Activated CD4-positive, alpha-beta T cell treated with anti-CD3 and anti-CD28 coated beads for 24 hours (primary cell): ENCODE results near the gene GPR35.
"Not testable (repeated sequence)": the region's sequence is repeated elsewhere in the genome, so short reads cannot be mapped to it uniquely, and the experiment has no call there.

Experiments used
- DNase-seq, 2 donors: peaks; one replicate each; pipeline ENCODE4 v3.0.0-alpha.2; 2020; ENCODE audit warnings: low read depth in 2 of 2

Gene GPR35

DNA sequence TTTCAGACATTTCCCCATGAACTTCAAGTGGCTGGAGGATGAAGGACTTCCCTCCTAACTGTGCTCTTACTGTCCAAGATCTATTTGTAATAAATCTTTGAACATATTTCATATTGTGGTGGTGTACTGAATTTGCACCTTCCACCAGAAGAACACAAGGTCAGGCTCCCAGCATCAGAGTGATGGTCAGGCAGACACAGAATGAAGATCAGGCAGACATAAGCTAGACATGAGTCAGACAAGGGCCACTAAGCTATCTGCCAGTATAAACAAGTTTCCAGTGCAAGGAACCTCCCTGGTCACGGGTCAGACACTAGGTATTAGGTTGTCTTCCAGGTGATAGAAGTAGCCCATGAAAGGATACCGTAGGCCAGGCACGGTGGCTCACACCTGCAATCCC, 37.4 kb downstream of the GPR35 start:
- DNase-seq = no peak

DNA sequence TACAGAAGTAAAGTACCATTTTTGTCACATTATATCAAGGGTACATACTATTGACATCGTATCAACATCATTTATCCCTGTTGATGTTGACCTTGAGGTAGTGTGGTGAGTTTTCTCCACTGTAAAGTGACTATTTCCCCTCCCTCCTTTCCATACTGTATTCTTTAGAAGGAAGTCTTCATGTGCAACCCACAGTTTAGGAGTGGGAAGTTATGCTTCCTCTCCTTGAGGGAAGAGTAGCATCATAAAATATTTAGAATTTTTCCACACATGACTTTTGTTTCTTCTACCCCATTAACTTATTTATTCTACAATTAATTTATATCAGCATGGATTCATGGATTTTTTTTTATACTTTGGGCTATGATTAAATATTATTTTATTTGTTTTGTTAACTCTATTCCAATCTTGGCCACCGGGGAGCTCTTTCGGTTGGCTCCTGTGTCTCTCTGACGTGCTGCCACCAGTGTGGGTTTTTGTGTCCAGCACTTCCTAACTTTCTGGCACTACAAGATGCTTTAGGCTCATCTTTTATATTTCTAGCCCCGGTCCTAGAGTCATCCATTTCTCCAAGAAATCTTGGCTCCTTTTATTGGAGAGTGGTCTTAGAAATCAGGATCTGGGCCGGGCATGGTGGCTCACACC, 38.4 kb downstream of the GPR35 start:
- no peak for DNase-seq

DNA sequence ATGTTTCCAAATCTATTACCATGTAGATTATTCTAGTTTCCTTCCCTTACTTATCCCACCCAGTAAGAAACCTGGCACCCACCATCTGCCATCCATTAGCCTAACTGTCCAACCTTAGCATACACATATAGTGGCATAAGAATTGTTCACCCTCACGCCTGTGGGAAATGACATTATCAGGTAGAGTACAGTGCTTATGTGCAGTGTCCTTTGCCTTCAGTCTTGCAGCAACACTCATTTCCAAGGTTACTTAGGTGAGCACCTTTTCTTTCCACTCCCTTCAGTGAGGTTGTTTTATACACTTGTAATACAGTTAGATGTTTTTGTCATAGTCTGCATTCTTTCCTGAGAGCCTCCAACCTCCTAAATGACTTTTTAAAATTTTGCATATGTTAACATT, 39.3 kb downstream of the GPR35 start:
- no peak for DNase-seq

DNA sequence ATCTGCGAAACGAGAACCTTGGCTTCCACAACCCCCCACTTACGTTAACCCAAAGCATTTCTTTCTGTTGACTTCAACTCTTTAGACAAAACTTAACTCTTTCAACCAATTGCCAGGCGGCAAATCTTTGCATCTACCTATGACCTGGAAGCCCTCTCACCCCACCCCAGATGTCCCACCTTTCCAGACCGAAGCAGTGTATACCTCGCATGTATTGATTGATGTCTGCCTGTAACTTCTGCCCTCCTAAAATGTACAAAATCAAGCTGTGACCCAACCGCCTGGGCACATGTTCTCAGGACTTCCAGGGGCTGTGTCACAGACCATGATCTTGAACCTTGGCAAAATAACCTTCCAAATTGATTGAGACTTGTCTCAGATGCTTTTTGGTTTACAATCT, 45.1 kb downstream of the GPR35 start:
- DNase-seq = no peak

DNA sequence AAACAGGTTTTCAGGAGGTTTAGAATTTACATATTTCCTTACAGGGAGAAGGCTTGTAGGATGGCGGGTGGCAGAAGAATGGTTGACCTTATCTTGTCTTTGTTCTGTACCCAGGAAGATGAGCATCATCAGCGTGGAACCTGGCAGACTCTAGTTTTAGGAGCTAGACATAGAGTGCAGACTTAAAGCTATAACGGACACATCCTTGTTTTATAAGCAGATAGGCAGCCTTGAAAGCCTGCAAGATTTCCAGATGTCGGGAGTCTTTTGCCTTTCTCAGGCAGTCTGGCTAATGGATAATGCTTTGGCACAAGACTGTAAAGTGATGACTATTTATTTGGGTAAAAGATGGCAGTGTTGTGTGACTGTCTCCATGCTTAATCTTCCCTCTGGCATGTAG, 45.7 kb downstream of the GPR35 start:
- DNase-seq = no peak

DNA sequence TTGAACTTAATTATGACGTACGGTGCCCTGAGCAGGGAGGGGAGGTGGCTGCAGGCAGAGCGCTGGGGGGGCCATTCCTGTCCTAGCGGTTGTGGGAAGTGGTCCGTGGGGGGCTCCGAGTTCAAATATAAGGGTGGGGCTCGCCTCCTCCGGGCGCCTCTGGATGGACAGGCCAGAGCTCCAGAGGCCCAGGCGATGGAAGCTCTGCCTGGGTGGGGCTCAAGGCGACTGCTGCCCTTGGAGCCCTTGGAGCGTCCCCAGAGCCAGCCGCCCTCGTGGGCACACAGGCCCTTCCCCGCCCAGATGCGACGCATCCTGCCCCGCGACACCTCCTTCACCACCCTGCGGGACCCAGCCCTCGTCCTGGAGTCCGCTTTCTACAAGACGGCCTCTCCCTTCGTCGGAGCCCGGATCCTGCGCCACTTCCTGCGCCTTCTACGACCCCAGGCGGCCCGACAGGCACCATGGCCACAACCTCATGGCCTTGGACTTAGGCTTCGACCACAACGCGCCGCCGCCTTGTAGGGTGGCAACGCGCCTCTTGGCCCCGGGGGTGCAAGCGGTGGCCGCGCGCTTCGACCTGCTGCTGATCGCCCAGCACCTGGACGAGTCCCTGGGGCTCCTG, 46.9 kb downstream of the GPR35 start:
- no peak for DNase-seq

DNA sequence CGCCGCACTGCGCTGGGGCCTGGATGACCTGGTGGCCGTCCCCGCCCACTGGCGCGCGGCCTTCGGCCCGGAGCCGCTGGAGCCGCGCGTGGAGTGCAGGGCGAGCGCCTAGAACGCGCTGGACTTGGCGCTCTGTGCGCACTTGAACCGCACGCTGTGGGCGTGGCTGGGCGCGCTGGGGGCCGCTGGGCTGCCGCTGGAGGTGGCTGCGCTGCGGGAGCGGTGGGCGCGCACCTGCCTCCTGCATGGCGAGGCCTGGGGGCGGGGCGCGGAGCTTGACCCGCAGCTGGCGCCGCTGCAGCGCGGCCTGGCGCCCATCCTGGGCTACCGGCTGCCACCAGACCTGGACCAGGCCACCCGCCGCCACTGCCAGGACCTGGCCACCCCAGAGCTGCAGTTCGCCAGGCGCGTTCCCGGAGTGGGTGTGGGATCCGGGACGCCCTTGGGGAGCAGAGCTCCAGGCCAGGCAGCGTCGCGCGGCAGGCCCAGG, 47.5 kb downstream of the GPR35 start:
- no peak for DNase-seq

DNA sequence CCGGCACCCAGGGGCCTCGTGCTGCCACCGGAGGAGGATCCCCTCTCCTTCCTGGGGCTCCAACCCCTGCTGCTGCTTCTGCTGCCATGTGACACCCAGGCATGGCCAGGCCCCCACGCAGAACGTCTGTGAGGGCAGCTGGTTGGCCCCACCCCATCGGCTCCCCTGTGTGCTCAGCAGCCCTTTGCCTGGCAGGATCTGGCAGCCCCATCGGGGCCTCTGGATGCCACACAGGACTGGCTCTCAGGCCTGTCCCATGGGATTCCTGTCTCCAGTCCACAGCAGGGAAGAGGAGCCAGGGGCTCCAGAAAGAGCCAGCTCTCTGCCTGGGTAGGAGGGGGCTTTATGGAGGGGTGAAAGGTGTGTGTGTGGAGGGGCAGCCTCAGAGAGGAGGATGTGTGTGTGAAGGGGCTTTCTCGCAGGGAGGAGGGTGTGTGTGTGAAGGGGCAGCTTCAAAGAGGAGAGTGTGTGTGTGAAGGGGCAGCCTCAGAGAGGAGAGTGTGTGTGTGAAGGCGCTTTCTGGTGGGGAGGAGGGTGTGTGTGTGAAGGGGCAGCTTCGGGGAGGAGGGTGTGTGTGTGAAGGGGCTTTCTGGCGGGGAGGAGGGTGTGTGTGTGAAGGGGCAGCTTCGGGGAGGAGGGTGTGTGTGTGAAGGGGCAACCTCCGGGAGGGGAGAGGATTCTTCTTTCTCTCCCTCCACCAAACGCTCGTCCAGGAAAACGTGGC, 49.3 kb downstream of the GPR35 start:
- not testable (repeated sequence) for DNase-seq

DNA sequence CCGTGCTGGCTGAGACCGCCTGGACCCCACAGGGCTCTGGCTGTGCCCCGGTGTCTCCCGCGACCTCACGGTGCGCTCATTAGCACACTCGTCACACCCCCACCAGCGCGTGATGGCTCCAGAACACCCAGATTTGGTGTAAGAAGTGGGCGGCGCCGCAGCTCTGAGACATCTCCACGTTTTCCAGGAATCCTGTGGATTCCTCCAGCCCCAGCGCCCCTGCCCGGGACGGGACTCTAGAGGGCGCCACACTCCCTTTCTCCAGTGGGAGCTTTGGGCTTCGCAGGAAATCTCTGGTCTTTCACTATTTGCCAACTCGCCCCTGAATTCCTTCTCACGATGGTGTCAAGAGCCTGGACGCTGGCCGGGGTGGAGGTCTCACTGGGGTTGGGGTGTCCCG, 50.1 kb downstream of the GPR35 start:
- not testable (repeated sequence) for DNase-seq

DNA sequence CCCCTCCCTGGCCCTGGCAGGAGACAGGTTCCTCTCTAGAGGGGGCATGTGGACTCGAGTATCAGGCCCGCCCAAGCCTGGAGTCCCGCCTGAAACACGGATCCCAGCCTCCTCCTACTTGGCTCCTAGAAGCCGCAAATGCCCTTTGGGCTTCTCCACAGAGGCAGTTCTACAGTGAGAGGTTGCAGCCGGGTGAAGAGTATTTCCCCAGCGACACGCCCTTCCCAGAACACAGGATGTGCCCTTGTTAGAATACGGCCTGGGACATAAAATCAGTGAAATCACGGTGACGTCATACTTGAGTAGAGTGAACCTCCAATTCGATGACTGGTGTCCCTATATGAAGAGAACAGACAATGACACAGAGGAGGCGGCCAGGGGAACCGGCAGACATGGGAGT, 52.8 kb downstream of the GPR35 start:
- not testable (repeated sequence) for DNase-seq

DNA sequence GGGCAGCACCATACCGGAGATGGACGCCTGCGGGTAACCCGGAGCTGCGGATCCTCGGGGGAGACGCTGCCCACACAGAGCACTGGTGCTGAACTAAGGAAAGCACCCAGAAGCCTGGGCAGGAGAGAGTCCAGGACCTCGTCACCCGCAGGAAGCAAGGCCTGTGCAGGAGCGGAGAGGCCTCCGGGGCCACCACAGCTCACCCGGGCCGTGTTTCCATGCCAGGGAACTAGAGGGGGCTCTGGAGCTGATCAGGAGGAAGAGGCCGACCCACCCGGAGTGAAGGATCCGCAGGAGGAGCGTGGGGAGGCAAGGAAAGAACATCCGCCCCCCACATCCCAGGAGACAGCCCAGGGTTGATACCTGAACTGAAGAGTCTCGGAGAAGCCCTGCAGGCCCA, 53.6 kb downstream of the GPR35 start:
- not testable (repeated sequence) for DNase-seq

DNA sequence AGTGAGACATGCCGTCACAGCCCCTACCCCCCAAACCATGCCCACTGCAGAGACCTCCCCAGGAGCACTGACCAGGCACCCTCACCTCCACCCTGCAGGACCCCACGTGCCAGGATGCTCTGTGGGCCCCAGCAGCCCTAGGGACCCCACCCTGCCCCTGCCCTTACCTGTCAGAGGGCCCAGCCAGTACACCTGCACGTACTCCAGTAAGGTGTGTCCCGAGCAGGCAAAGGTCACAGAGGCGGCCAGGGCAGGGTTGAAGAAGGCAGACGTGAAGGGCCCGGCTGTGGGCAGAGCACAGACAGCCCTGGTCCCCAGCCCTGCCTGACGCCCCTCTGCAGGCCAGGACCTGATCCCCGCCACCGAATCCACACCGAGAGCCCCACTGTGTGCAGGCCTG, 54.9 kb downstream of the GPR35 start:
- not testable (repeated sequence) for DNase-seq
